ENCODE measurements around the gene AKT1.

DNA sequence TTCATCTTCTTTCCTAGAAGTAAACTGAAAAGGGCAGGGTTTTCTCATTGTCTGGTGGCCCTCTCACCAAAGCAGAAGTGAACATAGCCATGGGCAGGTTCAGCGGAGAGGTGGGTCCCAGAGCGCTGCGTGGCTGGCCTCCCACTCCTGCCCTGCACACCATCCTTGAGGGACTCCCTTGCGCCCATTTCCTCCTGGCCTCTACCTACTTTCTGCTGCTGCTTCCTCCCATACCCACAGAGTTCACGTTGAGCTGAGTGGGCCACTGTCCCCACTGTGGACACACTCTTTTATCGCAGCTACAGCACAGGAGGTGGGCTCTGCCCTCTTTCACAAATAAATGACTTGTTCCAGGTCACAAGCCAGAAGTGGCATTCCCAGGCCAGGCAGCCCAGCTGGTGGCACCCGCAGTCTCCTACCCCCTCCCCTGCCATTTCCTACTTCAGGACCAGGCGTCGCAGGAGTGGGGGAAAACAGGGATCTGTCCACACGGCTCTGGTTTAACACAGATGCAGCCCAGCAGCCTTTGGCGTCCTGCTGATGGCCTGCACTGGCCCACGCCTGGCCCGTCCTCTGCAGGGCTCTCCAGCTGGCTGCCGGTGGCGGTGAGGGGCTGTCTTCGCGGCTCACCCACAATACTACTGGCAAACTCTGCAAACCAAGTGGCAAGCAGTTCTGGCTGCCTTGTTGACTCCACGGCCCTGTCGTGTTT lies 37.7 kb downstream of the AKT1 start:
- TF ChIP-seq, protein P1, sequence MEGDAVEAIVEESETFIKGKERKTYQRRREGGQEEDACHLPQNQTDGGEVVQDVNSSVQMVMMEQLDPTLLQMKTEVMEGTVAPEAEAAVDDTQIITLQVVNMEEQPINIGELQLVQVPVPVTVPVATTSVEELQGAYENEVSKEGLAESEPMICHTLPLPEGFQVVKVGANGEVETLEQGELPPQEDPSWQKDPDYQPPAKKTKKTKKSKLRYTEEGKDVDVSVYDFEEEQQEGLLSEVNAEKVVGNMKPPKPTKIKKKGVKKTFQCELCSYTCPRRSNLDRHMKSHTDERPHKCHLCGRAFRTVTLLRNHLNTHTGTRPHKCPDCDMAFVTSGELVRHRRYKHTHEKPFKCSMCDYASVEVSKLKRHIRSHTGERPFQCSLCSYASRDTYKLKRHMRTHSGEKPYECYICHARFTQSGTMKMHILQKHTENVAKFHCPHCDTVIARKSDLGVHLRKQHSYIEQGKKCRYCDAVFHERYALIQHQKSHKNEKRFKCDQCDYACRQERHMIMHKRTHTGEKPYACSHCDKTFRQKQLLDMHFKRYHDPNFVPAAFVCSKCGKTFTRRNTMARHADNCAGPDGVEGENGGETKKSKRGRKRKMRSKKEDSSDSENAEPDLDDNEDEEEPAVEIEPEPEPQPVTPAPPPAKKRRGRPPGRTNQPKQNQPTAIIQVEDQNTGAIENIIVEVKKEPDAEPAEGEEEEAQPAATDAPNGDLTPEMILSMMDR (conservative IDR thresholded peaks at IDR 0.05; ENCODE audit: low read depth in 2 of 2), result no peak
- TF ChIP-seq EZH2 (IDR thresholded peaks at IDR 0.05; ENCODE audit: low read depth, unreplicated experiment), result no peak
- TF ChIP-seq NANOG (IDR thresholded peaks at IDR 0.05; ENCODE audit: borderline replicate concordance), result no peak
- no peak for TF ChIP-seq JUNB (IDR thresholded peaks at IDR 0.05; ENCODE audit: unreplicated experiment)
- no peak for TF ChIP-seq EZH2phosphoT487 (IDR thresholded peaks at IDR 0.05; ENCODE audit: unreplicated experiment)
- no peak for TF ChIP-seq ZNF331 (CRISPR knock-in tag; IDR thresholded peaks at IDR 0.05; ENCODE audit: low read depth)
- TF ChIP-seq POLR2AphosphoS5 (IDR thresholded peaks at IDR 0.05; ENCODE audit: low read depth), result no peak
- TF ChIP-seq CREB1 (CRISPR knock-in tag; IDR thresholded peaks at IDR 0.05; ENCODE audit: low read depth), result no peak
- TF ChIP-seq, protein P2, sequence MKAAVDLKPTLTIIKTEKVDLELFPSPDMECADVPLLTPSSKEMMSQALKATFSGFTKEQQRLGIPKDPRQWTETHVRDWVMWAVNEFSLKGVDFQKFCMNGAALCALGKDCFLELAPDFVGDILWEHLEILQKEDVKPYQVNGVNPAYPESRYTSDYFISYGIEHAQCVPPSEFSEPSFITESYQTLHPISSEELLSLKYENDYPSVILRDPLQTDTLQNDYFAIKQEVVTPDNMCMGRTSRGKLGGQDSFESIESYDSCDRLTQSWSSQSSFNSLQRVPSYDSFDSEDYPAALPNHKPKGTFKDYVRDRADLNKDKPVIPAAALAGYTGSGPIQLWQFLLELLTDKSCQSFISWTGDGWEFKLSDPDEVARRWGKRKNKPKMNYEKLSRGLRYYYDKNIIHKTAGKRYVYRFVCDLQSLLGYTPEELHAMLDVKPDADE (IDR thresholded peaks at IDR 0.05), result no peak
- TF ChIP-seq, protein P3, sequence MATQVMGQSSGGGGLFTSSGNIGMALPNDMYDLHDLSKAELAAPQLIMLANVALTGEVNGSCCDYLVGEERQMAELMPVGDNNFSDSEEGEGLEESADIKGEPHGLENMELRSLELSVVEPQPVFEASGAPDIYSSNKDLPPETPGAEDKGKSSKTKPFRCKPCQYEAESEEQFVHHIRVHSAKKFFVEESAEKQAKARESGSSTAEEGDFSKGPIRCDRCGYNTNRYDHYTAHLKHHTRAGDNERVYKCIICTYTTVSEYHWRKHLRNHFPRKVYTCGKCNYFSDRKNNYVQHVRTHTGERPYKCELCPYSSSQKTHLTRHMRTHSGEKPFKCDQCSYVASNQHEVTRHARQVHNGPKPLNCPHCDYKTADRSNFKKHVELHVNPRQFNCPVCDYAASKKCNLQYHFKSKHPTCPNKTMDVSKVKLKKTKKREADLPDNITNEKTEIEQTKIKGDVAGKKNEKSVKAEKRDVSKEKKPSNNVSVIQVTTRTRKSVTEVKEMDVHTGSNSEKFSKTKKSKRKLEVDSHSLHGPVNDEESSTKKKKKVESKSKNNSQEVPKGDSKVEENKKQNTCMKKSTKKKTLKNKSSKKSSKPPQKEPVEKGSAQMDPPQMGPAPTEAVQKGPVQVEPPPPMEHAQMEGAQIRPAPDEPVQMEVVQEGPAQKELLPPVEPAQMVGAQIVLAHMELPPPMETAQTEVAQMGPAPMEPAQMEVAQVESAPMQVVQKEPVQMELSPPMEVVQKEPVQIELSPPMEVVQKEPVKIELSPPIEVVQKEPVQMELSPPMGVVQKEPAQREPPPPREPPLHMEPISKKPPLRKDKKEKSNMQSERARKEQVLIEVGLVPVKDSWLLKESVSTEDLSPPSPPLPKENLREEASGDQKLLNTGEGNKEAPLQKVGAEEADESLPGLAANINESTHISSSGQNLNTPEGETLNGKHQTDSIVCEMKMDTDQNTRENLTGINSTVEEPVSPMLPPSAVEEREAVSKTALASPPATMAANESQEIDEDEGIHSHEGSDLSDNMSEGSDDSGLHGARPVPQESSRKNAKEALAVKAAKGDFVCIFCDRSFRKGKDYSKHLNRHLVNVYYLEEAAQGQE (IDR thresholded peaks at IDR 0.05; ENCODE audit: unreplicated experiment), result no peak
- no peak for TF ChIP-seq STAT1 (IDR thresholded peaks at IDR 0.05; ENCODE audit: unreplicated experiment)
- TF ChIP-seq ZNF114 (CRISPR knock-in tag; IDR thresholded peaks at IDR 0.05), result no peak
- TF ChIP-seq, protein P4, sequence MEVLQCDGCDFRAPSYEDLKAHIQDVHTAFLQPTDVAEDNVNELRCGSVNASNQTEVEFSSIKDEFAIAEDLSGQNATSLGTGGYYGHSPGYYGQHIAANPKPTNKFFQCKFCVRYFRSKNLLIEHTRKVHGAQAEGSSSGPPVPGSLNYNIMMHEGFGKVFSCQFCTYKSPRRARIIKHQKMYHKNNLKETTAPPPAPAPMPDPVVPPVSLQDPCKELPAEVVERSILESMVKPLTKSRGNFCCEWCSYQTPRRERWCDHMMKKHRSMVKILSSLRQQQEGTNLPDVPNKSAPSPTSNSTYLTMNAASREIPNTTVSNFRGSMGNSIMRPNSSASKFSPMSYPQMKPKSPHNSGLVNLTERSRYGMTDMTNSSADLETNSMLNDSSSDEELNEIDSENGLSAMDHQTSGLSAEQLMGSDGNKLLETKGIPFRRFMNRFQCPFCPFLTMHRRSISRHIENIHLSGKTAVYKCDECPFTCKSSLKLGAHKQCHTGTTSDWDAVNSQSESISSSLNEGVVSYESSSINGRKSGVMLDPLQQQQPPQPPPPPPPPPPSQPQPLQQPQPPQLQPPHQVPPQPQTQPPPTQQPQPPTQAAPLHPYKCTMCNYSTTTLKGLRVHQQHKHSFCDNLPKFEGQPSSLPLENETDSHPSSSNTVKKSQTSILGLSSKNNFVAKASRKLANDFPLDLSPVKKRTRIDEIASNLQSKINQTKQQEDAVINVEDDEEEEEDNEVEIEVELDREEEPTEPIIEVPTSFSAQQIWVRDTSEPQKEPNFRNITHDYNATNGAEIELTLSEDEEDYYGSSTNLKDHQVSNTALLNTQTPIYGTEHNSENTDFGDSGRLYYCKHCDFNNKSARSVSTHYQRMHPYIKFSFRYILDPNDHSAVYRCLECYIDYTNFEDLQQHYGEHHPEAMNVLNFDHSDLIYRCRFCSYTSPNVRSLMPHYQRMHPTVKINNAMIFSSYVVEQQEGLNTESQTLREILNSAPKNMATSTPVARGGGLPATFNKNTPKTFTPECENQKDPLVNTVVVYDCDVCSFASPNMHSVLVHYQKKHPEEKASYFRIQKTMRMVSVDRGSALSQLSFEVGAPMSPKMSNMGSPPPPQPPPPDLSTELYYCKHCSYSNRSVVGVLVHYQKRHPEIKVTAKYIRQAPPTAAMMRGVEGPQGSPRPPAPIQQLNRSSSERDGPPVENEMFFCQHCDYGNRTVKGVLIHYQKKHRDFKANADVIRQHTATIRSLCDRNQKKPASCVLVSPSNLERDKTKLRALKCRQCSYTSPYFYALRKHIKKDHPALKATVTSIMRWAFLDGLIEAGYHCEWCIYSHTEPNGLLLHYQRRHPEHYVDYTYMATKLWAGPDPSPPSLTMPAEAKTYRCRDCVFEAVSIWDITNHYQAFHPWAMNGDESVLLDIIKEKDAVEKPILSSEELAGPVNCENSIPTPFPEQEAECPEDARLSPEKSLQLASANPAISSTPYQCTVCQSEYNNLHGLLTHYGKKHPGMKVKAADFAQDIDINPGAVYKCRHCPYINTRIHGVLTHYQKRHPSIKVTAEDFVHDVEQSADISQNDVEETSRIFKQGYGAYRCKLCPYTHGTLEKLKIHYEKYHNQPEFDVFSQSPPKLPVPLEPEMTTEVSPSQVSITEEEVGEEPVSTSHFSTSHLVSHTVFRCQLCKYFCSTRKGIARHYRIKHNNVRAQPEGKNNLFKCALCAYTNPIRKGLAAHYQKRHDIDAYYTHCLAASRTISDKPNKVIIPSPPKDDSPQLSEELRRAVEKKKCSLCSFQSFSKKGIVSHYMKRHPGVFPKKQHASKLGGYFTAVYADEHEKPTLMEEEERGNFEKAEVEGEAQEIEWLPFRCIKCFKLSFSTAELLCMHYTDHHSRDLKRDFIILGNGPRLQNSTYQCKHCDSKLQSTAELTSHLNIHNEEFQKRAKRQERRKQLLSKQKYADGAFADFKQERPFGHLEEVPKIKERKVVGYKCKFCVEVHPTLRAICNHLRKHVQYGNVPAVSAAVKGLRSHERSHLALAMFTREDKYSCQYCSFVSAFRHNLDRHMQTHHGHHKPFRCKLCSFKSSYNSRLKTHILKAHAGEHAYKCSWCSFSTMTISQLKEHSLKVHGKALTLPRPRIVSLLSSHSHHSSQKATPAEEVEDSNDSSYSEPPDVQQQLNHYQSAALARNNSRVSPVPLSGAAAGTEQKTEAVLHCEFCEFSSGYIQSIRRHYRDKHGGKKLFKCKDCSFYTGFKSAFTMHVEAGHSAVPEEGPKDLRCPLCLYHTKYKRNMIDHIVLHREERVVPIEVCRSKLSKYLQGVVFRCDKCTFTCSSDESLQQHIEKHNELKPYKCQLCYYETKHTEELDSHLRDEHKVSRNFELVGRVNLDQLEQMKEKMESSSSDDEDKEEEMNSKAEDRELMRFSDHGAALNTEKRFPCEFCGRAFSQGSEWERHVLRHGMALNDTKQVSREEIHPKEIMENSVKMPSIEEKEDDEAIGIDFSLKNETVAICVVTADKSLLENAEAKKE (CRISPR knock-in tag; IDR thresholded peaks at IDR 0.05), result no peak

Data from GM23338 (cell line).